ENCODE results near the gene INPP1.

INPP1 gene

GRCh38 chr2:190408538-190409271, 65.3 kb downstream of the INPP1 start:
- peak; percentile 64 for DNase-seq (ENCODE audit: low spot score)

- no peak for DNase-seq (ENCODE audit: low spot score)
These were observed 66.2 kb downstream of the INPP1 start for GRCh38 chr2:190409616-190410015.

DNA sequence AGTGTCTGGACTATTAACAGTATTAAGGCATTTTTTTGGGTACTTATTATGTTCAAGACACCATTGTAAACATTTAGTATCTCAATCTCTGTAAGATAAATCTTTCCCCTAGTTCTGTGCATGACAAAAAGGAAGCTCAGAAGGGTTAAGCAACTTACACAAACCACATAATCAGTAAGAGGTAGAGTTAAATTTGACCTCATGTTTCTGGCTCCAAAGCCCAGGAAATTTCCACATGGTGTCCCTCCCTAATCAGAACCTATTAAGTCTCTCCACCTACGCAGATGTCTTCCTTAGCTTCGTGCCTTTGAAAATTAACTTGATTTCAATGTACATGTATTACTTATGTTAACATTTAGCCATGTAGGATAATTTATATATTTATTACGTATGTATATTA, 66.8 kb downstream of the INPP1 start:
- no peak for DNase-seq (ENCODE audit: low spot score)

GRCh38 chr2:190412966-190413365, 69.6 kb downstream of the INPP1 start:
- DNase-seq (ENCODE audit: low spot score): no peak

DNA sequence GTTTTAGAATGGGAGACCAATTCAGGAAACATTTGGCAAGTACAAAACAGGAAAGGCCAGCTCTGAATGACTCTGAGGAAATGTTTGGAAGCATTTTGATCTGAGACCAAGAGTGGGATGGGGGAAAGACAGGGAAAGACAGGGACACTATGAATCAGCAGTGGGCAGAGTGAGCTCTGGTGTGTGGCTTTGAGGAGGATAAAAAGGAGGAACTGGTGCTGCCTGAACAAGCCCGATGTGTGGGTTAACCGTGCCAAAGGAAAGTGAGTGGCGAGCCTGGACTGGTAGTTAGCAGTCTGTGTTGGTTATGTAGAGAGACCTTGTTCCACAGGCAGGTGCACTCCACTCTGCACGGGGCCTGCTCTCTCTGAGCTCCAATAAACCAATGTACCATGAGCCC, 70.0 kb downstream of the INPP1 start:
- DNase-seq (ENCODE audit: low spot score): no peak

DNA sequence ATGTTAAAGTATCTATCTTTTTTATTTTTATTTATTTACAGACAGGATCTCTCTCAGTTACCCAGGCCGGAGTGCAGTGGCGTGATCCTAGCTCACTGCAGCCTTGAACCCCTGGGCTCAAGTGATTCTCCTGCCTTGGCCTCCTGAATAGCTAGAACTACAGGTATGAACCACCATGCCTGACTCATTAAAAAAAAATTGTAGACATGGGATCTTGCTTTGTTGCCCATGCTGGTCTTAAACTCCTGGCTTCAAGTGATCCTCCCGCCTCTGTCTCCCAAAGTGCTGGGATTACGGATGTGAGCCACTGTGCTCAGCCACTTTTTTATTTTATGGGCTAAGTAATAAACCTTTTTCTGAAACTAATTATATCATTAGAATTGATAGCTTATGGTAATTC, 71.9 kb downstream of the INPP1 start:
- no peak for DNase-seq (ENCODE audit: low spot score)

- no peak for DNase-seq (ENCODE audit: low spot score)
These were observed 72.7 kb downstream of the INPP1 start for GRCh38 chr2:190415794-190416775.

- no peak for DNase-seq (ENCODE audit: low spot score)
These were observed 73.9 kb downstream of the INPP1 start for GRCh38 chr2:190417045-190417842.

DNA sequence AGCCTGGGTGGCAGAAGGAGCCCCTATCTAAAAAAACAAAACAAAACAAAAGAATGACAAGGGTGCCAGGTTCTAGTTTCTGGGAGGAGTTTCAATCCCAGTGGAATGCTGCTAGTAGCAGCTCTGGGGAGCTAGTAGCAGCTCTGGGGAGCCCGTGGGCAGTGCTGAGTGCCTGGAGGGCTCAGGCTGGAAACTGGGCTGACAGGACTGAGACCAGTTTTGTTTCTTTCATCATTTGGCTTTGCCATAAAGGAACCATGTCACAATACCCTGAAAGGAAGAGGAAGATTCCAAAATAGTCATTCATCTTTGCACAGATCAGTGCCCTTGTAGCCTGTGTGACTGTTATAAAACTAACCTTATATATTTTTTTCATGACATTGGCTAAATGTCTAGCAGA, 75.3 kb downstream of the INPP1 start:
- DNase-seq (ENCODE audit: low spot score): no peak

DNA sequence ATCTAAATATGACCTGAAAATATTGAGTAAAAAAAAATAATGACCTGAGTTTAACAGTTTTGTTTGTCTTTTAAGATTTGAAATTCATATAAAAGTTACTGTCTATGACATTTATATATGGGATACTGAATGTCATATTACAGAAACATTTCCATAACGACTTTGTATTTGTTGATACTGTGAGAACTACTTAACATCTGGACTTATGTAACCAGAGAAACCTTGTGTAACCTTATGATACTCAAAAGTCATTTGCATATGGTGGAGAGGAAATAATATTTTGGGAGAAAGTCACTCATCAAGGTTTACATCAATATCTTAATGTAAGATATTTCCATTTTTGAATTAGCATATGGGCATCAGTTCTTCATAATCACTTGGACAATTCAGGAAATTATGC, 77.4 kb downstream of the INPP1 start:
- no peak for DNase-seq (ENCODE audit: low spot score)
